ENCODE measurements around the gene ADCY3.

ADCY3 gene

DNA sequence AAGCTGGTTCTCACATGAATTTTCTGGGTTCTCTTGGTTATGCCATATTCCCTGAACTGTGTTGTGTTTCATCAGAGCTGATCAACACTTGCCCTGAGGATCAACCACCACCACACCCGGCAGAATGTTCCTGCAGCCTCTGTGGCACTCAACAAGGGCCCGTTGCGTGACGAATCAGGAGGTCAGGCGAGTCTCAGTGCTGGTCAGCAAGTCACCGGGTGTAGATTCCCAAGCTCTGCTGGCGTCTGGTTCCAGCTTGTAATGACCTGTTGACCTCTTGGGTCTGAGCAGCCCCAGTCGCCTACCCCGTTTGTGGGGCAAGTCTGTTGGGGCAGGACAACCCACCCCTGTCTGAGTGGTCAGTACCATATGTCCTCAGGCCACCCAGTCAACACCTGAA is 46.0 kb downstream of the ADCY3 start:
- DNase-seq (ENCODE audit: low read depth) = no peak

DNA sequence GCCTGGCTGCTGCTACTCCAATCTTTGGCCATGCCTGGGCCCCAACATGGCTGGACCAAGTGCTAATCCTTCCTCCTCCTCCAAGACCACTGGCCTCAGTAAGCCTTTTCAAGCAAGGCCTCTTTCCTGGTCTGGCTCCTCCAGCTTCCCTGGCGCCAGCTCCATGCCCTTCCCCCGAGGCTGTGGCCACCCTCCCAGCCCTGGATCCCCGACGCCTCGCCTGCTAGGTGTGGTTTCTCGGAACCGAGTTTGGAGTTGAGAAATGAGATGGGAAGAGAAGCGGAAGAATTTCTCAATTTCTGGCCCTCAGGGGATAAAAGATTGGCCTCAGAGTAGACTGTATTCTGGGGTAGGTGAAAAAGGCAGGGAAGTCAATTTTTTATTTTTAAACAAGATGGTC is 46.4 kb downstream of the ADCY3 start:
- no peak for DNase-seq (ENCODE audit: low read depth)

DNA sequence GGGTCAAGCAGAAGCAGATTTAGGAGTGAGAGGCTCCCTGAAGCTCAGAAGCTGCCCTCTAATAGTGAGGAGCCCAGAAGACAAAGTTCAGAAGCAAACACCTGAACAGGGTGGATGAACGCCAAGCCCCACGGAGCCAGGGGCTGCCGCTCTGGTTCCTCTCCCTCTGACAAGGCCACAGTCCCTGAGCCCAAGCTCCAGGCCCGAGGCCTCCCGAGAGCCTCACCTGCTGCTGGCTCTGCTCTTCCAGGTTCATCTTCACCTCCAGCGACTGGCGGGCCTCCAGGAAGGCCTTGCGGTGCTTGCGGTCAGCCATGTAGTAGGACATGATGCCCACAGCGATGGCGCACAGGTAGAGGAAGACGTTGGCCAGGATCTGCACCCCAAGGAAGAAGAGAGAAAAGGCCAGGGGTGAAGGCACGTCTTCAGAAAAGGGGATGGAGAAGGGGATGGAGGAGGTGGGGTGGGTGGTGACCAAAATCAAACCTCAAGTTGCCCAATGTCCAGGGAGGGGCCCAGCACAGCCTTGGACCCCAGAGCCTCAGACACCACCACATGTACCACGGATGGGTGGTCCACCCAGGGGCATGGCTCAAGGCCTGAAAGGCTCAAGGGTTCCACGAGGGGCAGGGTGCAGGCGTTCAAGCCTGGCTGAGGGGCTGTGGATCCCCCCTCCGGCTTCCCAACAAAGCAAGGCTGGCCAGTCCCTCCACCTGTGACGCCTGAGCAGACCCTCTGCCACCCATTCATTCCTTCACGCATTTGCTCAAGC is 47.5 kb downstream of the ADCY3 start:
- no peak for DNase-seq (ENCODE audit: low read depth)

DNA sequence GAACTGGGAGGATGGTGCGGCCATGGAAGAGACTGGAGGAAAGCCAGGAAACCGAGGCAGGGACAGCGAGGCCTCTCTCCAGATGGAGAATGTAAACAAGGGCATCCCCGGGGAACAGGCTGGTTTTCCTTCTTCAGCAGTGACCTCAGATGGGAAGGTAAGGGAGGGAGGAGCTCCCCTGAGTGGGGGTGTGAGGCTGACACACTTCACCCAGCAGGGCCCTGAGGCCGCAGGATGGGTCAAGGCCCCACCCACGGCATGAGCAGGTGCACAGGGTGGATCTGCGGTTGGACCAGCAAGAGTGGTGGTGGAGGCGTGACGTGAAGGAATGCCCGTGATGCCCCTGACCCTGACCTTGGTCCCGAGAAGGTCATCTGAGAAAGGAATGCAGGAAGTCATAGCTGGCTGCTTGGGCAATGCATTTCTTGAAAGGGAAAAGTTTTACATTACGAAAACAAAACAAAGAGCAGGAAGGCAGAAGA is 48.1 kb downstream of the ADCY3 start:
- no peak for DNase-seq (ENCODE audit: low read depth)

DNA sequence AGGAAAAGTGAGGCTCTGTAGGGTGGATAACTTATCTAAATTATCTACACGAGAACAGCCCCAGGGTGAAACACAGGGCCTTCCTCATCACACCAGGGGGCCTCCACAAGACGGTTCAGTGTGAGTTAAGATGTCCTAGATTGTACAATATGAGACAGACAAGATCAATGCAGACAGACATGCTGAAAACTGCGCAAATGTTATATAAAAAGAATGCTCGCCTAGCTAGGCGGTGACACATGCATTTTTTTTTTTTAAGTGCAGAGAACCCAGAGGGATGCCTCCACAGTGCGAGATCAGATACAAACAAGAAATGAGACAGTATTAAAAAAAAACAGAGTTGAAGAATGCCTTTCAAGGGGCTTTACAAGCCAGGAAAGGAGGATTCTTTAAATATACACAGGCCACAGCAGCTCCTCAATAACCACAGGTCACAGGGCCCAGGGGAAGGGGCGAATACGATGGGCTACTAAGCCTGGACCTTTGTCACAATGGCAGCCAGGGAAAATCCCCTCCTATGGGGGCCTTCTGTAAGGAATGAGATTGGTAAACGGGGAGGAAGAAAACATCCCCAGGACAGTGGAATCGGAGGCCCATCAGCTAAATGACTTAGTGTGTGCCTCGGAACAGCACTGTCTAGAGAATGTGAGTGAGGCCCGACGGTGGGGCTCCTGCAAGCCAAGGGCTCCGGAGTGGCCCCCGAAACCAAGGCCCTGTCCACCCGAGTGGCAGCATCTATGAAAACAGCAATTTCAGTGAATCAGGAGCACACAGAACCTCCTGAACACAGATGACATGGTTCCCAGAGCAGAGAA is 48.9 kb downstream of the ADCY3 start:
- no peak for DNase-seq (ENCODE audit: low read depth)

DNA sequence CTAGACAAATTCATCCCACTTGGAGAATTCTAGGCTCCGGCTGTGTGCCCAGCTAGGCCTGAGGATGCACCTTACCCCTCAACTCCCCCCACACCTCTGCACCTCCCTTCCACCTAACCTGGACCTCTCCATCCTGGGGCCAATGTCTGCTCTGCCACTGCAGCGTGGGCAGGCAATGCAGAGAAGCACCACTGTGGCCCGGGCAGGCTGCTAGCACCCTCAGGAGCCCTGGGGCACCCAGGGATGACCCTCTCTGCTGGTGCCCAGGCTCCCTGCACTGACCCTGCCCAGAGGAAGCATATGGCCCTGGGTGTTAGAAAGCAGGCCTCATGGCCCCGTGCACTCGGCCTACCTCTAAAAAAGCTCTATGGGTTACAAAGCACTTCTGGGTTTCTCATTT is 49.6 kb downstream of the ADCY3 start:
- DNase-seq (ENCODE audit: low read depth) = no peak

DNA sequence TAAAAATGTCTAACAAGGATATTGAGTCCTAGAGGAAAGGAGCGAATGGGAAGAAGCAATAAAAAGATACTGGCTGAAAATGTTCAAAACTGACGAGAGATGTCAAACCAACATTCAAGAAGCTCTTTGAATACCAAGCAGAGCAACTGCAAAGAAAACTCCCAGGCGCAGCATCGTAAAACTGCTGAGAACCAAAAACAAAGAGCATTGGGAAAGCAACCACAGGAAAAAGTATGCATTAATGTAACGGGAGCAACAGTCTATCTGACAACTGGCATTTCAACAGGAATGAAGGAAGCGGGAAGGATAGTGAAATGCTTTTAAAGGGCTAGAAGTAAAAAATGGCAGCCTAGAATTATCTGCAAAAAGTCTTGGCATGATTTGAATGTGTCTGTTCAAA is 53.1 kb downstream of the ADCY3 start:
- DNase-seq (ENCODE audit: low read depth) = no peak

DNA sequence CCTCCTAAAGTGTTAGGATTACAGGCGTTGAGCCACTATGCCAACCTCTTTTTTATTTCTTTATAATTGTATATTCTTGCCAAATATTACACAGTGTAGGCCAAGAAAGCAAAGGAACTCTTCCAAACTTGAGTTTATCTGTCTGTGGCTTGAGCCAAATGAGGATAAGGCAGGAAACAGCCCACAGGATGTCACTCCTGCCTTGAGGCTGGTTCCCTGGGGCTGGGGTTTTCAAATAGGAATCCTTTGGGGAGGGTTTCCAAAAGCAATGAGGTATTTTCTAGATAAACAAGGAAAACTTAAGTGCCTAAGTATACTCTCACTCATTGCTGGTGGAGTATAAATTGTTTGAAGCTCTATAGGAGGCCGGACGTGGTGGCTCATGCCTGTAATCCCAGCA is 56.4 kb downstream of the ADCY3 start:
- no peak for DNase-seq (ENCODE audit: low read depth)

DNA sequence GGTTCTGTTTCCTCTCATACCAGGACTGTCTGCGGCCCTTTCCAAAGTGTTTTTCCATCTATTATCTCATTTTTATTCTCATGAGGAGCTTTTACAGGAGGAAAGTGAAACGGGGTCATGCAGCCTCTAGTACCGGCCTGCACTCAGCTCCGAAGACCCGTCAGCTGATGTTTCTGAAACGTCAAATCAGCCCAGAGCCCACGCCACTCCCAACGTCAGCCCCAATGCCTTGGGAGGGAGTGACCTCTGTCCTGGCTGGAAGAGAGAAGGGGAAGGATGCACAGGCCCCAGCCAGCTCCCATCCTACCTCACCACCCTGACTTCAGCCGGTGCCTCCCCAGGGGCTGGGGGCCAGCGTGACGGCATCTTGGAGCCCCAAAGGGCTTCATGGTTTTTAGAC is 58.5 kb downstream of the ADCY3 start:
- DNase-seq (ENCODE audit: low read depth) = no peak

DNA sequence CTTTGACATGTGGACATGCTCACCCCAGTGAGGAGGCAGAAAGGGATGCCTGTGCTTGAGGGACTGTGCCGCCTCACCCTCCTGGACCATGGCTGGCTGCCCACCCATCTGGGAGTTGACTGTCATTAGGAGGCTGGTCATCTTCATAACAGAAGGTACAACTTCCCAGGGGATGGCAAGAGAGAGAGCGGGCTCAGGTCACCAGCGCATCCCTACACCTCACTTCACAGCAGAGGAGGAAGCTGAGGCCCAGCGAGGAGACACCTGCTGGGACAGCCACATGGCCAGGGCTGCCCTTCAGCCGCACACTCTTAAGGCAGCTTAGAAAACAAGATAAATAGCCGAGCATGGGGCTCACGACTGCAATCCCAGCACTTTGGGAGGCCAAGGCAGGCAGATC is 59.4 kb downstream of the ADCY3 start:
- DNase-seq (ENCODE audit: low read depth) = no peak

DNA sequence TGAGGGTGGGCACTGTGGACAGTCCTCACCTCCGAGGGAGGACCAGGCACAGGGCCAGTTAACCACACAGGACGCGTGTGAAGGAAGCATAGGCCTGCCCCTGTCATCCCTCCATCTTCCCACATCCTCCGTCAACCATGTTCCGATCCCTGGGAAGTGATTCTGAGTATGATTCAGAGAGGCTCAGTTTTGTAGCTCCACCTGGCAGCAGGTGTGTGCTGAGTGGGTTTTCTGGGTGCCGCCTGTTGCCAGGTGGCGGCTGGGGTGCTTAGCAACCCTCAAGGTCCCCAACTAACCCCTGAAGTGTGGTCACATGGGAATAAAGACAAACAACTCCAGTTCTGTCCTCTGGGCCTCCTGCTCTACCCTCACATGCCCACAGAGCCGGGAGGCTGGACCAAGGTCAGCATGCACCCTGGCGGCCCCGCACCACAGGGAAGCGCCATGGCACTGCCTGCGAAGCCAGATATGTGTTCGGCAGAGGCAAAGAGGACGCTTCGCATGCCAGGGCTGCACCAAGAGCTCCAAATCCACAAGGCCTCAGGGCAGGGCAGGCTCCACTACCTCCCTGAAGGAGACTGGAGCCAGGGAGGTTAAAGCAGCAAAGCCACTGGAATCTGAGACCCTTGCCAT is 60.0 kb downstream of the ADCY3 start:
- DNase-seq (ENCODE audit: low read depth) = no peak

DNA sequence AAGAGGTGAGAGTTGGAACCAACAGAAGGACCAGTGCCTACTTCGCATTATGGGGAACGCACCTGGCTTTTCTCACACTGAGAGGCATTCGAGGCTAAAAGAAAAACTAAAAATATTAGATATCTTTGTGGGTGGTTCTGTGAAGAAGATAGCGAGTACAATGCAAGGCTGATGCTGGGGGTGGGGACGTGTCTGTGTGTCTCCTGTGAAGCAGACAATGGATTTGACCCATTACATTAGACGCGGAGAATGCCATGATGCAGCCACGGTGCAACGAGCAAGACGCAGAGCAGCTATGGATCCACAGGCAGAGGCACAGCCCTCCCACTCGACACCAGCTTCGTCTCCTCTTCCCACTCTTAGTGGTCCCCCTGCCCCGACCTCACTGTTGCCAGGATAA is 61.0 kb downstream of the ADCY3 start:
- no peak for DNase-seq (ENCODE audit: low read depth)

DNA sequence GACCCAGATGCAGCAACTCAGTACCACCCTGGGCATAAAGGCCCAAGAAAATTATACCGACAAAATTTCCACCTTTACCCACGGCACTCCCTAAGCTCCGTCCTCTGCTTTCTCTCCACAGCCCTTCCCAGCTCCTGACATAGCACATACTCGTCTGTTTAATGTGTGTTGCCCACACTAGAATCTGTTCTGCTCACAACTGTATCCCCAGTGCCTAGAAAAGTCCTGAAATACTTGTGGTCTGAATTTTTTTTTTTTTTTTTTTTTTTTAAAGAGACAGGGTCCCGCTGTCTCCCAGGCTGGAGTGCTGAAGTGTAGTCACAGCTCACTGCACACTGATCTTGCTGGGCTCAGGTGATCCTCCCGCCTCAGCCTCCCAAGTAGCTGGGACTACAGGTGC is 62.3 kb downstream of the ADCY3 start:
- DNase-seq (ENCODE audit: low read depth) = no peak

DNA sequence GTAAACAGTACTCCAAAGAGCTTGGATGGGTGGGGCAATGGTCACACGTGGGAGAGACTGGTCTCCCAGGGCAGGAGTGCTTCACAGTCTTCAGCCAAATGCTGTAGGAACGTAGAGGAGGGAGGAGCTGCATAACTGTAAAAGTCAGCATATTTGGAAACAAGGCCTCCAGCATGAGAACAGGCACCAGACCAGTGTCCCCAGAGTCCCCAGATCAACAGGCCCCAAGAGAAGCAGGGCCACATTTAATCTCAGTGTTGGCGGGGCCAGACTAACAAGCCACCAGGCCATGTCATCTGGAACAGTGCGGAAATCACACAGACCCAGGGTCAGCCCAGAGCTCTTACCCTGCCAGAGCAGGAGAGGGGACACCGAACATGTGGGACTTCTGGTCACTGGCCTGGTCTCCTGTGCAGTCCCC is 63.2 kb downstream of the ADCY3 start:
- DNase-seq (ENCODE audit: low read depth) = no peak

DNA sequence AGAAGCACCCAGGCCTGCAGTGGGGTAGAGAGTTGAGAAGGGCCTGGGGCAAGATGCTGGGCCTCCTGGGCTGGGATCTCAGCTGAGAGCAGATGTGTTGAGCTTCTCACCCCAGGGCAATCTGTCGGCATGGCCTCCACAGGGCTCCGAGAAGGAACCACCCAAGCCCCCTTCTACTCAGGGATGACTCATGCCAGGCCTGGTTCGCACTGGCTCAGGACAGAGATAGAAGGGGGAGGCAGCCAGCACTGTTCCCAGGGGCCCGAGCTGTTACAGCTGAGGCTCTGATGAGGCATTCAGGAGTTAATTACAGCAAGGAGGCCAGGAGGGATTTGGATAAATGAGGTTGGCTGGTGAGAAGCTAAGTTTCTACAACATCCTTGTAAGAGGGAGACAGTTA is 64.3 kb downstream of the ADCY3 start:
- no peak for DNase-seq (ENCODE audit: low read depth)

DNA sequence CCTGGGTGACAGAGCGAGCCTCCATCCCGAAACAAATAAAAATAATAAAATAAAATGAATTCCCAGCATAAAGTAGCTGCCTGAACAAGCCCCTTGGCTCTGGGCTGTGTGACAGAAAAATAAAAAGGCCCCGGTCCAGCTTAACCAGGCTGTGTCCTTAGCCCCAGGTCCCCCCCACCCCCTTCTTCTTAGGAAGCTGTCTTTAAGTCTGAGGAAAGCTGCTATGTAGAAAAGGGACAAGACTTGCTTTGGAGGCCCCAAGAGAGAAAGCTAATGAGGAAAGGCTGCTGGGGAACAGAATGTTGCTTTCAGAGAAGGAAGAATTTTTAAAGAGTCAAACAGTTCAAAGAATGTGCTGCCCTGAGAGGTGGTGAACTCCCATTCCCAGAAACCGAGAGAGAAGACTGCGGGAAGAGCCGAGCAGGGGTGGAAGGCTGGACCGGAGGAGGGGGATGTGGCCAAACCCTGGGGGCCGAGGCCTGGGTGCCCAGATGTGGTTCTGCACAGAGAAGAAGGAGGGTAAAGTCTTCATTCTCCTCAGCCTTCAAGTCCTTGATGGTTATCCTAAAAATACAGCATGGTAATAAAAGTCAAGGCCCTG is 64.9 kb downstream of the ADCY3 start:
- DNase-seq (ENCODE audit: low read depth) = no peak

DNA sequence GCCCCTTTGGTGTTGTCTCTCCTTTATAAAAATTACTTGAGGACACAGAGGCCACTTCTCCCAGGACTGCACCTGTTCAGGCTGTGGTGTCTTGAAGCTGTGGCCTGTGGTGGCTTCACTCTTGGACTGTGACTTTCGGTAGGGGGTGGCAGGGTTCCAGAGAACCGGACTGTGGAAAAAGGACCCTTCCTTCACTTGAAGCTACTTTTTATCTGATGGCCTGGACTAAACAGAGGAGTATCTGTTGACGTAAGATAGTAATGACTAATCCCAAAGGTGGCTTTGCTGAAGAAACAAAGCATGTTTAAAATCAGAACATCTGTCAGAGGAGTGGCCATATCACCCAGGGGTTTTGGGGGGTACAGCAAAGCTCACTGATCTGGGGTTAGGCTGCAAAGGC is 66.0 kb downstream of the ADCY3 start:
- no peak for DNase-seq (ENCODE audit: low read depth)

DNA sequence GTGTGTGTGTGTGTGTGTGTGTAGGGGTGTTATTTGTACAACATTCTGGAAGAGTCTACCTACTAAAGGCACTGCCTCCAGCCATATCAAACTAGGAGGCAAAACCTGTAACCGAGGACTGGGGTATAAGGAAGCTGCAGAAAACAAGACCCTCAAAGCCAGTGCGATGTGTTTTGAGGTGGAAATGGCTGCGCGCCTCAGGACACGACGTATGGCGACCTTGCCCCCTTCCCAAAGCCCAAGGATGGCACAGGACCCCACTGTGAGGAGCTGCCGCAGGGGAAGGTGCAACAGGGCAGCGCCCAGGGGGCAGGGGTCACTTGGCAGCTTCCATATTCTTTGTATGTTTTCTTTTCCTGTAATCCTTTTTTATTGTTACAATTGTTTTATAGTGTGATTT is 67.0 kb downstream of the ADCY3 start:
- no peak for DNase-seq (ENCODE audit: low read depth)

DNA sequence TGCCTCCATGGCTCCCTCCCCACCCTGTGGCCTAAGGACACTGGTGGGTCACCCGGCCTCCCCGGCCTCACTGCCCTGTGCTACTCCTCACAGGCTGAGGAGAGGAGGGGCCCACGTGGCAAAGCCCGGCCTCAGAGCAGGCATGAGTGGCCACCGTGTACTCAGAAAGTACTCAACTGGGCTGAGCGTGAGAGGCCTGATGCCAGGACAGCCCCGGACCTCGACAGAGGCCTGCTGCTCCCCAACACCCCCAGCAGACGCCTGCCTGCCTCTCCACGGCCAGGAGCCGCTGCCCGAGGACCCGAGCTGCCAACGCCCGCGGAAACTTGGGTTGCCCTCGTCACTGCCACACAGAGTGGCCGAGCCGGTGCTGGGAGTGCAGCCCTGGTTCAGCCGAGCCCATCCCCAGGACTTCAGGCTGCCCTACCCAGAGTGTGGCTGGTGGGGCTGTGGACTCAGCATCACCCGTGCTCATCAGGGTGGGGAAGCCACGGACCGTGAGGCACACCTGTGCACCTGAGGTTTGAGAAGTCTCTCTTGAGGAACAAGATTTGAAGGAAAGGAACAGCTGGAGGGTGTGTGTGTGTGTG is 67.5 kb downstream of the ADCY3 start:
- no peak for DNase-seq (ENCODE audit: low read depth)

DNA sequence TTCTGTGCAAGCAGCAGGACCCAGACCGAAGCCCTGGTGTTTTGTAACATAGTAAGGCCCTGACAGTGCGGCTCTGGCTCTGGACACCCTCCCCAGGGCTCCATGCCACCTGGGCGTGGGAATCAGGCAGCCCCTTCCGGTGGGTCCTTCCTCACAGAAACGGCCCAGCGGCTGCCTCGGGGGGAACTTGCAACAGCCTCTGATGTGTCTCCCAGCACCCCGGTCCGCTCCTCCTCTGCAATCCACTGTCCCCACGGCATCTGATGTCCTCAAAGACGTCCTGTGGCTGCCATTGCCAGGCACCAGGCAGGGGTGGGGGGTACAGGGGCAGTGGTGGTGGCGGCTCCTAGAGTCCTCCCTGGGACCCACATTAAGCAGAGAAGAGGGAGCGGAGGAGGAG is 68.0 kb downstream of the ADCY3 start:
- no peak for DNase-seq (ENCODE audit: low read depth)

DNA sequence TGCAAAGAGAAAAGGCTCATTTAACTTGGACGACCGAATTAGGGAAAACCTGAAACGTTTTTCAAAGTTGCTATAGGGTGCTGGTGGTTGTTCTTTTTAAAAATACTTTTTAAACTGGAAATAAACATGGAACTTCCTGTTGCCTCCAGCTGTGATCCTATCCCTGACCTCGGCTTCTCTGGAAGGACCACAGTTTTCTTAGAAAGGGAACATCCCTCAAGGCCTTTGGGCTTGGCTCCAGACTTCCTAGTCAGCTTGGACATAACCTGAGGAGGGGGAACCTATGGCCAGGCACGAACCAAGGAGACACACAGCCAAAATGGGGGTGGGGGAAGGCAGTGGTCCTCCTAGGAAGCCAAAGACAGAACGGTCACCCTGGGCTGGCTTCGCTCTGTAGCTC is 69.1 kb downstream of the ADCY3 start:
- no peak for DNase-seq (ENCODE audit: low read depth)

DNA sequence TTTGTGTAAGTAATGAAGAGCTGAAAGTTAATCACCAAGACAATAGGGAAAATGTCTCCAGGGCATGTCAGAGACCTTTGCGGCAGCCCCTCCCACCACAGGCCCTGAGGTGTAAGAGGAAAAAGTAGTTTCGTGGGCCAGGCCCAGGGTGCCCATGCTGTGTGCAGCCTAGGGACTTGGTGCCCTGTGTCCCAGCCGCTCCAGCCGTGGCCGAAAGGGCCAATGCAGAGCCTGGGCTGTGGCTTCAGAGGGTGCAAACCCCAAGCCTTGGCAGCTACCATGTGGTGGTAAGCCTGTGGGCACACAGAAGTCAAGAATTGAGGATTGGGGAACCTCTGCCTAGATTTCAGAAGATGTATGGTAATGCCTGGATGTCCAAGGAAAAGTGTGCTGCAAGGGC is 74.3 kb downstream of the ADCY3 start:
- no peak for DNase-seq (ENCODE audit: low read depth)
